ES-I3 (cell line): ENCODE measurements around the gene GPATCH11.

Experiments used
- H3K36me3 ChIP-seq: 2 replicates; pipeline ENCODE4 v1.6.1; 2013; ENCODE audit warnings: mild to moderate bottlenecking, low read length, control low read depth, moderate library complexity; ENCODE audit not compliant: insufficient read depth
- H3K4me1 ChIP-seq: 2 replicates; pipeline ENCODE4 v1.6.1; 2013; ENCODE audit warnings: mild to moderate bottlenecking, control low read depth, low read length; ENCODE audit not compliant: insufficient read depth
- H3K9ac ChIP-seq: 2 replicates; pipeline ENCODE4 v1.6.1; 2013; ENCODE audit warnings: low read depth, mild to moderate bottlenecking, low read length, moderate library complexity
- H3K9me3 ChIP-seq: 2 replicates; pipeline ENCODE4 v1.6.1; 2013; ENCODE audit warnings: mild to moderate bottlenecking, low read length, moderate library complexity; ENCODE audit not compliant: control insufficient read depth, insufficient read depth

The GPATCH11 gene

GRCh38 chr2:37090019-37090477 lies 5.7 kb downstream of the GPATCH11 start:
- peaks cover 5% of the 10 kb centered on the region; the same call in 1 of the 2 replicates for H3K36me3 ChIP-seq
- no peaks in the 10 kb centered on the region for H3K4me1 ChIP-seq
- H3K9ac ChIP-seq = no peak overlapping the region
- no peaks in the 10 kb centered on the region for H3K9me3 ChIP-seq

- Histone ChIP-seq H3K36me3 (peaks cover 5% of the 10 kb centered on the region; the same call in 1 of the 2 replicates), H3K9me3 (no peaks in the 10 kb centered on the region), H3K9ac (no peak overlapping the region), H3K4me1 (no peaks in the 10 kb centered on the region)
These were observed 7.6 kb downstream of the GPATCH11 start for GRCh38 chr2:37091873-37092272.

GRCh38 chr2:37096568-37096967 lies 12.2 kb downstream of the GPATCH11 start:
- no peak overlapping the region for H3K9ac ChIP-seq
- no peaks in the 10 kb centered on the region for H3K9me3 ChIP-seq
- peaks cover 3% of the 10 kb centered on the region; the same call in 1 of the 2 replicates for H3K36me3 ChIP-seq
- H3K4me1 ChIP-seq = no peaks in the 10 kb centered on the region

- Histone ChIP-seq H3K9me3 (no peaks in the 10 kb centered on the region), H3K9ac (no peak overlapping the region), H3K36me3 (peaks cover 3% of the 10 kb centered on the region; the same call in 1 of the 2 replicates), H3K4me1 (no peaks in the 10 kb centered on the region)
These were observed 14.2 kb downstream of the GPATCH11 start for GRCh38 chr2:37098416-37099118.

GRCh38 chr2:37100054-37100453 lies 15.7 kb downstream of the GPATCH11 start:
- H3K4me1 ChIP-seq = no peaks in the 10 kb centered on the region; the same call in 1 of the 2 replicates
- H3K36me3 ChIP-seq = no peaks in the 10 kb centered on the region
- H3K9ac ChIP-seq = no peak overlapping the region
- H3K9me3 ChIP-seq = no peaks in the 10 kb centered on the region

- no peaks in the 10 kb centered on the region for H3K9me3 ChIP-seq
- peaks cover 10% of the 10 kb centered on the region; the same call in 1 of the 2 replicates for H3K4me1 ChIP-seq
- 0 out of 2 replicates have a peak, but pooled peaks cover 5% of the 10 kb centered on the region for H3K36me3 ChIP-seq
- no peak overlapping the region for H3K9ac ChIP-seq
These were observed 18.3 kb downstream of the GPATCH11 start for GRCh38 chr2:37102588-37102987.

GRCh38 chr2:37104178-37104577 lies 19.9 kb downstream of the GPATCH11 start:
- Histone ChIP-seq H3K36me3 (peaks cover 12% of the 10 kb centered on the region; the same call in 1 of the 2 replicates), H3K4me1 (peaks cover 10% of the 10 kb centered on the region; the same call in 1 of the 2 replicates)

GRCh38 chr2:37105150-37105549 lies 20.8 kb downstream of the GPATCH11 start:
- Histone ChIP-seq H3K9me3 (no peaks in the 10 kb centered on the region), H3K36me3 (peaks cover 12% of the 10 kb centered on the region; the same call in 1 of the 2 replicates), H3K9ac (no peak overlapping the region), H3K4me1 (peaks cover 10% of the 10 kb centered on the region; the same call in 1 of the 2 replicates)

More at GRCh38 chr2:37104178-37104577, 19.9 kb downstream of the GPATCH11 start:
- no peaks in the 10 kb centered on the region for H3K9me3 ChIP-seq
- no peak overlapping the region for H3K9ac ChIP-seq

GRCh38 chr2:37109523-37109922 lies 25.2 kb downstream of the GPATCH11 start:
- H3K9ac ChIP-seq = no peak overlapping the region
- peaks cover 10% of the 10 kb centered on the region; the same call in 1 of the 2 replicates for H3K4me1 ChIP-seq
- H3K9me3 ChIP-seq = no peaks in the 10 kb centered on the region
- H3K36me3 ChIP-seq = peaks cover 12% of the 10 kb centered on the region; the same call in 1 of the 2 replicates

GRCh38 chr2:37110306-37111212 lies 26.2 kb downstream of the GPATCH11 start:
- Histone ChIP-seq H3K4me1 (peaks cover 7% of the 10 kb centered on the region; the same call in 1 of the 2 replicates), H3K9ac (no peak overlapping the region), H3K9me3 (no peaks in the 10 kb centered on the region), H3K36me3 (peaks cover 12% of the 10 kb centered on the region; the same call in 1 of the 2 replicates)

- no peaks in the 10 kb centered on the region for H3K9me3 ChIP-seq
- H3K4me1 ChIP-seq = no peaks in the 10 kb centered on the region
- H3K36me3 ChIP-seq = peaks cover 12% of the 10 kb centered on the region; the same call in 1 of the 2 replicates
- no peak overlapping the region for H3K9ac ChIP-seq
These were observed 27.6 kb downstream of the GPATCH11 start for GRCh38 chr2:37111958-37112357.

GRCh38 chr2:37117566-37117965 lies 33.2 kb downstream of the GPATCH11 start:
- Histone ChIP-seq H3K36me3 (peaks cover 7% of the 10 kb centered on the region; the same call in 1 of the 2 replicates), H3K4me1 (no peaks in the 10 kb centered on the region), H3K9me3 (no peaks in the 10 kb centered on the region), H3K9ac (no peak overlapping the region)

- Histone ChIP-seq H3K9ac (no peak overlapping the region), H3K36me3 (peaks cover 7% of the 10 kb centered on the region; the same call in 1 of the 2 replicates), H3K9me3 (no peaks in the 10 kb centered on the region), H3K4me1 (no peaks in the 10 kb centered on the region)
These were observed 34.8 kb downstream of the GPATCH11 start for GRCh38 chr2:37119157-37119556.

- H3K9ac ChIP-seq = no peak overlapping the region
- no peaks in the 10 kb centered on the region for H3K36me3 ChIP-seq
- H3K4me1 ChIP-seq = no peaks in the 10 kb centered on the region
- no peaks in the 10 kb centered on the region for H3K9me3 ChIP-seq
These were observed 41.1 kb downstream of the GPATCH11 start for GRCh38 chr2:37125416-37125815.
